ENCODE data around the gene KRTAP10-2.

The KRTAP10-2 gene

GRCh38 chr21:44523567-44524413 is 27.5 kb downstream of the KRTAP10-2 start:
- DNase-seq (ENCODE audit: low spot score), result no peak
- TF ChIP-seq, protein P1, sequence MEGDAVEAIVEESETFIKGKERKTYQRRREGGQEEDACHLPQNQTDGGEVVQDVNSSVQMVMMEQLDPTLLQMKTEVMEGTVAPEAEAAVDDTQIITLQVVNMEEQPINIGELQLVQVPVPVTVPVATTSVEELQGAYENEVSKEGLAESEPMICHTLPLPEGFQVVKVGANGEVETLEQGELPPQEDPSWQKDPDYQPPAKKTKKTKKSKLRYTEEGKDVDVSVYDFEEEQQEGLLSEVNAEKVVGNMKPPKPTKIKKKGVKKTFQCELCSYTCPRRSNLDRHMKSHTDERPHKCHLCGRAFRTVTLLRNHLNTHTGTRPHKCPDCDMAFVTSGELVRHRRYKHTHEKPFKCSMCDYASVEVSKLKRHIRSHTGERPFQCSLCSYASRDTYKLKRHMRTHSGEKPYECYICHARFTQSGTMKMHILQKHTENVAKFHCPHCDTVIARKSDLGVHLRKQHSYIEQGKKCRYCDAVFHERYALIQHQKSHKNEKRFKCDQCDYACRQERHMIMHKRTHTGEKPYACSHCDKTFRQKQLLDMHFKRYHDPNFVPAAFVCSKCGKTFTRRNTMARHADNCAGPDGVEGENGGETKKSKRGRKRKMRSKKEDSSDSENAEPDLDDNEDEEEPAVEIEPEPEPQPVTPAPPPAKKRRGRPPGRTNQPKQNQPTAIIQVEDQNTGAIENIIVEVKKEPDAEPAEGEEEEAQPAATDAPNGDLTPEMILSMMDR (IDR thresholded peaks at IDR 0.05; ENCODE audit: extremely low read depth, missing control alignments), result no peak

- DNase-seq (ENCODE audit: low spot score), result no peak
- TF ChIP-seq, protein P1 (IDR thresholded peaks at IDR 0.05; ENCODE audit: extremely low read depth, missing control alignments), result no peak
These were observed 28.5 kb downstream of the KRTAP10-2 start for GRCh38 chr21:44522753-44523204.

GRCh38 chr21:44521928-44522752 is 29.2 kb downstream of the KRTAP10-2 start:
- TF ChIP-seq, protein P1 (IDR thresholded peaks at IDR 0.05; ENCODE audit: extremely low read depth, missing control alignments), result no peak
- no peak for DNase-seq (ENCODE audit: low spot score)

- no peak for DNase-seq (ENCODE audit: low spot score)
- TF ChIP-seq, protein P1 (IDR thresholded peaks at IDR 0.05; ENCODE audit: extremely low read depth, missing control alignments), result no peak
These were observed 29.9 kb downstream of the KRTAP10-2 start for GRCh38 chr21:44521301-44521927.

GRCh38 chr21:44520326-44521300 is 30.7 kb downstream of the KRTAP10-2 start:
- no peak for DNase-seq (ENCODE audit: low spot score)
- TF ChIP-seq, protein P1 (IDR thresholded peaks at IDR 0.05; ENCODE audit: extremely low read depth, missing control alignments), result no peak
